ENCODE measurements around the gene POPDC2.

DNA sequence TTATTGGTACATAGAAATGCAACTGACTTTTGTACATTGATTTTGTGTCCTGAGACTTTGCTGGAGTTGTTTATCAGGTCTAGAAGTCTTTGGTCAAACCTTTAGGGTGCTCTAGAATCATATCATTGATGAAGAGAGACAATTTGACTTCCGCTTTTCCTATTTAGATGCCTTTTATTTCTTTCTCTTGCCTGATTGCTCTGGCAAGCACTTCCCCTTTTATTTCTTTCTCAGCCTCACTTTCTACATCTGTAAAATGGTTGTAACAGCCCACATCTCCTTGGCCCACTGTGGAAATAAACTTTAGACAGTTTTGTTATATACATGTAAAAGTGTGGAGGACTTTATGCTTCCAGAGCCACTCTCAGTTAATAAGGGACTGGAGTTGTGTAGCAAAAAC lies 48.7 kb downstream of the POPDC2 start:
- TF ChIP-seq, protein P1, sequence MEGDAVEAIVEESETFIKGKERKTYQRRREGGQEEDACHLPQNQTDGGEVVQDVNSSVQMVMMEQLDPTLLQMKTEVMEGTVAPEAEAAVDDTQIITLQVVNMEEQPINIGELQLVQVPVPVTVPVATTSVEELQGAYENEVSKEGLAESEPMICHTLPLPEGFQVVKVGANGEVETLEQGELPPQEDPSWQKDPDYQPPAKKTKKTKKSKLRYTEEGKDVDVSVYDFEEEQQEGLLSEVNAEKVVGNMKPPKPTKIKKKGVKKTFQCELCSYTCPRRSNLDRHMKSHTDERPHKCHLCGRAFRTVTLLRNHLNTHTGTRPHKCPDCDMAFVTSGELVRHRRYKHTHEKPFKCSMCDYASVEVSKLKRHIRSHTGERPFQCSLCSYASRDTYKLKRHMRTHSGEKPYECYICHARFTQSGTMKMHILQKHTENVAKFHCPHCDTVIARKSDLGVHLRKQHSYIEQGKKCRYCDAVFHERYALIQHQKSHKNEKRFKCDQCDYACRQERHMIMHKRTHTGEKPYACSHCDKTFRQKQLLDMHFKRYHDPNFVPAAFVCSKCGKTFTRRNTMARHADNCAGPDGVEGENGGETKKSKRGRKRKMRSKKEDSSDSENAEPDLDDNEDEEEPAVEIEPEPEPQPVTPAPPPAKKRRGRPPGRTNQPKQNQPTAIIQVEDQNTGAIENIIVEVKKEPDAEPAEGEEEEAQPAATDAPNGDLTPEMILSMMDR (conservative IDR thresholded peaks at IDR 0.05 in 1 of 2, IDR thresholded peaks at IDR 0.05 in 1 of 2; ENCODE audit: extremely low read depth in 1 of 2, insufficient read depth in 1 of 2, low read depth in 1 of 2, low read length in 2 of 2) = no peak
- no peak for TF ChIP-seq EZH2 (IDR thresholded peaks at IDR 0.05; ENCODE audit: borderline replicate concordance, low read length)
